B cell (primary cell): ENCODE measurements around the gene C14orf180.

ENCODE experiments used
- CTCF ChIP-seq: fragments of 200-600 bp; IDR thresholded peaks from one replicate; pipeline ENCODE4 v1.8.0; 2022; ENCODE audit warnings: antibody characterized with exemption, mild to moderate bottlenecking
- EZH2 ChIP-seq: IDR thresholded peaks from 2 replicates; pipeline ENCODE4 v1.6.1; 2012; ENCODE audit warnings: borderline replicate concordance, low read depth, mild to moderate bottlenecking, moderate library complexity, low read length; ENCODE audit not compliant: insufficient read depth, poor library complexity, severe bottlenecking

DNA sequence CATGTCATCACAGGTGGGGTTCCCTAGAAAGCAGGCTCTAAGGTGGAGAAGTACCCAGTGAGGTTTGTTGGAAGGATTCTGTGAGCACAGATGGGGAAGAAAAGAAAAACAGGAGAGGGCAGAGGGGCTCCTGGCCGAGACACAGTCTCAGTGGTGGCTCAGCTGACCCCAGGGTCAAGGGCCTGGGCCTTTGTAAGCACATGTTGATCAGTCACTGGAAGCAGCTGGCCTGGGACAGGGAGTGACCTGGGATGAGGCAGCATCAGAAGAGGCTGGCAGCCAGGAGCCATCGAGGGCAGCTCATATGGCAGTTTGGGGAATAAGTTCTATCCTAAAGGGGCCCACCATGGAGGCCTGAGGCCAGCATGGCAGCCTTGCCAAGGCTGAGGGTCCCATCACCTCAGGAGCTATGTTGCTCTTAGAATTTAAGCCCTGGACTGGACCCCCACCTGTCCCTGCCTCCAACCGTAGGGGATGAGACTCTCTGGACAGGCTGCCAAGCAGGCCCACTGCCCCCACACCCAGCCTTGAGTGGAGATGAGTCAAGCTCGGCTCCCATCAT lies 31.3 kb downstream of the C14orf180 start:
- no peak for TF ChIP-seq EZH2
- TF ChIP-seq CTCF = no peak
